SIG-M5 treated with dmso at 0.1 percent for 504 hours (cell line): ENCODE results near the gene SLC7A7.
"Not testable (repeated sequence)": the region's sequence is repeated elsewhere in the genome, so short reads cannot be mapped to it uniquely, and the experiment has no call there.

Experiments used
- DNase-seq: peaks from one replicate; lab custom pipeline; 2025; ENCODE audit not compliant: unreplicated experiment; lab: John Stamatoyannopoulos, UW

SLC7A7 gene

GRCh38 chr14:22794551-22794951 lies 20.7 kb downstream of the SLC7A7 start:
- DNase-seq: no peak

GRCh38 chr14:22793976-22794375 lies 21.3 kb downstream of the SLC7A7 start:
- no peak for DNase-seq

DNA sequence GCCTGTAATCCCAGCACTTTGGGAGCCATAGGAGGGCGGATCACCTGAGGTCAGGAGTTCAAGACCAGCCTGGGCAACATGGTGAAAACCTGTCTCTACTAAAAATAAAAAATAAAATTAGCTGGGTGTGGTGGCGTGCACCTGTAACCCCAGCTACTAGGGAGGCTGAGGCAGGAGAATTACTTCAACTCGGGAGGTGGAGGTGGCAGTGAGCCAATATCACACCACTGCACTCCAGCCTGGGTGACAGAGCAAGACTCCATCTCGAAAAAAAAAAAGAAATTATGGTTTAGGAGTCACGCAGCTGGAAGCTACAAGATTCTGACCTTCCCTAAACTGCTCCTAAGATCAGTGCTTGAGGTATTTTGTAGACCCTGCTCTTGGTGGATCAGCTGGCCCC lies 21.7 kb downstream of the SLC7A7 start:
- not testable (repeated sequence) for DNase-seq

GRCh38 chr14:22792158-22792557 lies 23.1 kb downstream of the SLC7A7 start:
- no peak for DNase-seq

DNA sequence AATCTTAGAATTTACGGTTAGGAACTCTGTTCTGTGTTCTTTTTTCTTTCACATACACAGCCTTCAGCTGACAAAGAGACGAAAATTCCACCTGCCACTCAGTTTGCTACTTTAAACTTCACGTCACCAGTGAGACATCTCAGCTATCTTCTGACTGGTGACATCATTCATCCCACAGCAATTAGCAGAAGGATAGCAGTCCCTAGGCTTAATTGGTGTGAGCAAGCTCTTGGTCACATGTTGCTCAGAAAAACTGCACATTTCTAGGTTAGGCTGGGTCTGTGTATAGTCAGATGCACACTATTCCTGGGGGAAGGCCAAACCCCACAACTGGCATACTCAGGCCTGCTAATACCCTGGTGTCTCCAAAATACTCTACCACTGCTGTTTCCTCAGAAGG lies 23.9 kb downstream of the SLC7A7 start:
- DNase-seq: no peak

DNA sequence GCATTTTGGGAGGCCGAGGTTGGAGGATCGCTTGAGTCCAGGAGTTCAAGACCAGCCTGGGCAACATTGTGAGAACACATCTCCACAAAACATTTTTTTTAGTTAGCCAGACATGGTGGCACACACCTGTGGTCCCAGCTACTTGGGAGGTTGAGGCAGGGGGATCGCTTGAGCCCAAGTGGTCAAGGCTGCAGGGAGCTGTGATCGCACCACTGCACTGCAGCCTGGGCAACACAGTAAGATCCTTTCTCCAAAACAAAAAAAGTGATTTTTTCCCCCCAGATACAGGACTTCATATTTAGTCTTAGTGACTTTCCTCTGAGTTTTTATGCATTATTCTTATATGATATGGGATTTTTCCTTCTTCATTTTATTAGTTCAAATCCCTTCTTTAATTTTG lies 28.6 kb downstream of the SLC7A7 start:
- DNase-seq: no peak

- no peak for DNase-seq
Observed at GRCh38 chr14:22781301-22781991, 33.8 kb downstream of the SLC7A7 start.

DNA sequence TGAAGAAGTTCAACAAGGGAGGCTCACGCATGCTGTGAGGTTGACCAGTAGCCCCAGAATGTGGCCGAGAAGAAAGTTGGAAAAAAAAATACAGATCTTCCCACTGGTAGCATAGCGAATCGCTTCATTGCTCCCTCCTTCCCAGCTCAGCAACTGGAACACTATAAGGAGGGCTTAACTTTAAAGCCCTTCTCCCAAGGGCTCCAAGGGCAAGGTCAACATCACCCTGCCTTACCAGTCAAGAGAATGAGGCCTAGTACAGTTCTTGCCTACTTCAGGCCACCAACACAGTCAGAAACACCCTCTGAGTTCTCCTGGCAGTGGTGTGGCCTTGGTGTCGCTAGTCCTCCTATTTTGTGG lies 34.3 kb downstream of the SLC7A7 start:
- DNase-seq: no peak

DNA sequence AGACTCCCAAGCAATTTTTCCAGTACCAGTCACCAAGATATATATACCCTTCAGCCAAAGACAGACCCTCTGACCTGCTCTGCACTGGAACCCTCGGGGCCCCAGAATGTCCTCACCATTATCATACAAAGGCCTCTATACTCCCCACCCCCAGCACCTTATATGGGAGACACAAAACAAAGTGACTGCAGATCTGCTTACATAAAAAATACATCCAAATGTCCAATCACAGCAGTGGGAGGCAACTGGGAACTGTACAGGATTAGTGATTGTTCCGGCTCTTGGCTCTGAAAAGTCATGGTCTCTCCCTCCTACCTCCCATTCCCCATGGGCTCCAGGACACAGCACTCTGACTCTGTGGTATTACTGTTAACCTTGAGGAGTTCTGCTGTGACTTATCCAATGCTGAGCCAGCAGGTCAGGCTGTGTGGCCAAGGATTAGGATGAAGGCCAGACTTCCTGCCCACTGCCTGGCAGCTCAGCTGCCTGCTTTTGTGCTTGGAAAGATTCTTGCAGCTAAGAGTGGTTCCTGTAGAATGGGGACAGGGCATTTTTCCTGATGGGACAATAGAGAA lies 35.0 kb downstream of the SLC7A7 start:
- no peak for DNase-seq

DNA sequence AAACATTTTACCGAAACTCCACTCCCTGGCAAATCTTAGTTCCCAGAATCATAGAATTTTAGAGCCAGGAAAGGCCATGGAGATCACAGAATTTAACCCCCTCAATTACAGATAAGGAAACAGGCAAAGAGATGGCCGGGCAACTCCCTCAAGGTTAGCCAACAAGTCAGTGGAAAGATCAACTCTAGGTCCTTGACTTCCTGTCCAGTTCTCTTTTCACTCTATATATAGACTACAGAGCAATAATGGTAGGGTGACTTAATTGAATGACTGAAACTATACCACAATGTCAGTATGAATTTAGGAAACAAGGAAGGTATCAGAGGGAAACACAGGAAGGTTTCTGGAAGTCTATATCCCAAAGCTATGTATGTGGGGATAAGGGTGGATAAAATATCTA lies 37.2 kb downstream of the SLC7A7 start:
- DNase-seq: no peak

GRCh38 chr14:22776849-22777248 lies 38.4 kb downstream of the SLC7A7 start:
- not testable (repeated sequence) for DNase-seq

GRCh38 chr14:22776215-22776614 lies 39.0 kb downstream of the SLC7A7 start:
- no peak for DNase-seq

- no peak for DNase-seq
Observed at GRCh38 chr14:22774011-22774706, 41.1 kb downstream of the SLC7A7 start.

DNA sequence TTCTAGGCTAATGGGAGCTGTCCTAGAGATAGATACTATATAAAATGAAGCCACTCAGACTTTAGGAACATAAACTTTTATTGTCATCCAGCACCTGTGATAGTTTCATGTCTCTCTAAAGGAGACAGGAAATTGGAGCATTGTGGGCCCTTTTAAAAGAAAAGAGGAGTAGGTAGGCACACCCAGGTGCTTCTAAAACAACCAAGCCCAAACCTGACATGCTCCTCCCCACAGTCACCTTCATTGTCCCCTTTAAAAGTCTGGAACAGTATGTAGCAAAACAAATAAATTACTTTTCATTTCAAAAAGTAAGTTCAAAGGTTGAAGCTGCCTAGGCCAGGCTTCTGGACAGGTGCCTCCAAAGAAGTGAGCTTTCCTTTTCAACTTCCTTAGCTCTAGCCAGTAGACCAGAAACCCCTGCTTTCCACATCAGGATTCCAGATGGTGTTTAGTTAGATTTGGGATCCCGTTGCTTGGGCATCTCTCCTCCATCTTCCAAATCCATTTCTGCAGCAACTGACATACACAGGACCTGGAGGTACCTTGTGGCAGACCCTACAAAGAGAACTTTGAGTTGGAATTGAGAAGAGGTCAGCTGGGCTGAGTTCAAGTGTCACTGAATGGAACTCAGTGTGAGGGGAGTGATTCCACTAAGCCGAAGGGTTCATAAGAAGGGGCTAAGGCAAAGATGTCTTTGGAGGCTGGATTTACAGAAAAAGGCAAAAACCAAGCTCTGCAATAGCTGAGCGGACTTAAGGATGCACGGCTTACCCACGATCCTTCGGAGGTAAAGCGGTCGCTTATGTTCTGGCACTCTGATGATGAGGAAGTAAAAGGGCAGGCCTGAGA lies 41.8 kb downstream of the SLC7A7 start:
- DNase-seq: no peak

GRCh38 chr14:22772725-22773124 lies 42.5 kb downstream of the SLC7A7 start:
- no peak for DNase-seq

DNA sequence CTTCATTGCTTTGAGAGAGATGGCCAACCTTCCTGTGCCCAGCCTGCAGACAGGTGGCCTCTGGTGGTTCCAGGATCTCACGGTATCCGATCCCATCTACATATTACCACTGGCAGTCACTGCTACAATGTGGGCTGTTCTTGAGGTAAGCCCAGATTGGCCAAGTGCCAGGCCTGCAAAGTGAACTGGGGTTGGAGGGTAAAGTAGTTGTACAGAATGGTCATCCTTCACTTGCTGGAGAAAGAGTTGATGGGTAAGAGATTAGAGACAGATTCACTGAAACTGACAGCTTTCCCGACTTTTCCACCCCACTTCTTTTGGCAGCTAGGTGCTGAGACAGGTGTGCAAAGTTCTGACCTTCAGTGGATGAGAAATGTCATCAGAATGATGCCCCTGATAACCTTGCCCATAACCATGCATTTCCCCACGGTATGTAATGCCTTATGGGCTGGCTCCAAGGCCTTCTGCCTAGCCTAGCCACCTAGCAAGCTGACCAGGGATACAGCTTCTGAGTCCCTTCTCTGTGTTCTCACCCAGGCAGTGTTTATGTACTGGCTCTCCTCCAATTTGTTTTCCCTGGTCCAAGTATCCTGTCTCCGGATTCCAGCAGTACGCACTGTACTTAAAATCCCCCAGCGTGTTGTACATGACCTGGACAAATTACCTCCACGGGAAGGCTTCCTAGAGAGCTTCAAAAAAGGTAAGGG lies 44.6 kb downstream of the SLC7A7 start:
- DNase-seq: no peak

DNA sequence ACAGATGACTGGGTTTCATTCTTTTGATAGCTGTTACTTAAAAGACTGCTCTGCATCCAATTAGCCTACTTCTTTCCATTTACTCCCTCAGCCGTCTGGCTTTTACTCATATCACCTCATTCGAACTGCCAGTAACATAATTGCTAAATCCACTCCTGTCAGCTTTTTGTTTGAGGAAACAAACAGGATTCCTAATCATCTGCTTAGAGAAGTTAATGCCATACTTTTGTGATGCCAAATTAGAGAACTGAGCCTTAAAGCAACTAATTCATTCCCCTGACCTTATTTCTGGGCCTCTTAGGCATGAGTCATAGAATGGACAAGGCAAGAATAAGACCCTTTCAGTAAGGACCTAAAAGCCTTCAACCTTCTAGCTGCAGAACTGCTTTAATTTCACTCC lies 45.9 kb downstream of the SLC7A7 start:
- no peak for DNase-seq

DNA sequence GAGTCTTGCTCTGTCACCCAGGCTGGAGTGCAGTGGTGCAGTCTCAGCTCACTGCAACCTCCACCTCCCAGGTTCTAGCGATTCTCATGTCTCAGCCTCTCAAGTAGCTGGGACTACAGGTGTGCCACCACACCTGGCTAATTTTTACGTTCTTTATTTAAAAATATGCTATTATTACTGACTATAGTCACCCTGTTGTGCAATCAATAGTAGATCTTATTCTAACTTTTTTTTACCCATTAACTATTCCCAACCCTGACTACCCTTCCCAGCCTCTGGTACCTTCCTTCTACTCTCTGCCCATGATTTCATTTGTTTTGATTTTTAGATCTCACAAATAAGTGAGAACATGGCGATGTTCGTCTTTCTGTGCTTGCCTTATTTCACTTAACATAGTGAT lies 46.3 kb downstream of the SLC7A7 start:
- no peak for DNase-seq

DNA sequence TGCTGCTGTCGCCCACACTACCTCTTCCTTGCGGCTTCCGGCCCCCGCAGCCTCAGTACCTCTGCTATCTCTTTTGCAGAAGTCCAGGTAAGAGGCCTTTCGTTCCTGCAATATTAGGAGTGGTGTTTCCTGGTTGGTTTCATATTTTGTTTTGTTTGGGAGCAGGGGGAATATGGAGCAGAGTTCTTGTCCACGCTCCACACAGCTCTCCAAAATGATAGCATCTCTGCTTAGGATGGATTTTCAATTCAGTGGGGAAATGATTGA lies 48.0 kb downstream of the SLC7A7 start:
- DNase-seq: no peak

GRCh38 chr14:22766457-22767322 lies 48.5 kb downstream of the SLC7A7 start, which contains the start of gene OXA1L:
Gene OXA1L (plus strand): TSS chr14:22766688. CDS start chr14:22766702, 14 bp downstream.
- peak; percentile 97 for DNase-seq
